GM21360 (cell line): ENCODE results near the gene TMEM219.
"Not testable (repeated sequence)": the region's sequence is repeated elsewhere in the genome, so short reads cannot be mapped to it uniquely, and the experiment has no call there.

ENCODE experiments used
- ATAC-seq: cut with Tn5 transposase; IDR thresholded peaks from one replicate; pipeline ENCODE4 v1.9.1; 2021; ENCODE audit warnings: mild to moderate bottlenecking, moderate library complexity; ENCODE audit not compliant: unreplicated experiment

The TMEM219 gene

GRCh38 chr16:29961479-29962343 lies at the start of gene TMEM219:
Gene TMEM219, plus strand, starts transcription at chr16:29962079. Its CDS starts 1,065 bp downstream, at chr16:29963144.
- ATAC-seq: peak; percentile 89

GRCh38 chr16:29912087-29912486 lies 49.8 kb upstream of the TMEM219 start:
- no peak for ATAC-seq

- no peak for ATAC-seq
Measured at GRCh38 chr16:29913514-29913913, 48.4 kb upstream of the TMEM219 start.

GRCh38 chr16:29915590-29916247 lies 46.2 kb upstream of the TMEM219 start:
- ATAC-seq: no peak

- no peak for ATAC-seq
Measured at GRCh38 chr16:29916979-29917378, 44.9 kb upstream of the TMEM219 start.

GRCh38 chr16:29920288-29921033 lies 41.4 kb upstream of the TMEM219 start:
- ATAC-seq: no peak

- ATAC-seq: no peak
Measured at GRCh38 chr16:29921034-29921385, 40.9 kb upstream of the TMEM219 start.

- no peak for ATAC-seq
Measured at GRCh38 chr16:29922326-29922725, 39.6 kb upstream of the TMEM219 start.

GRCh38 chr16:29922986-29923501 lies 38.8 kb upstream of the TMEM219 start:
- ATAC-seq: no peak

GRCh38 chr16:29925105-29925756 lies 36.6 kb upstream of the TMEM219 start:
- ATAC-seq: no peak

GRCh38 chr16:29925781-29926710 lies 35.8 kb upstream of the TMEM219 start, which contains the start of gene KCTD13:
Gene KCTD13, minus strand, starts transcription at chr16:29926226. Its CDS starts 193 bp downstream, at chr16:29926033.
- peak; percentile 83 for ATAC-seq

GRCh38 chr16:29926711-29927052 lies 35.2 kb upstream of the TMEM219 start:
- ATAC-seq: no peak

- no peak for ATAC-seq
Measured at GRCh38 chr16:29927070-29927905, 34.6 kb upstream of the TMEM219 start.

GRCh38 chr16:29931750-29932149 lies 30.1 kb upstream of the TMEM219 start:
- not testable (repeated sequence) for ATAC-seq

- no peak for ATAC-seq
Measured at GRCh38 chr16:29940656-29941055, 21.2 kb upstream of the TMEM219 start.

GRCh38 chr16:29943846-29944799 lies 17.8 kb upstream of the TMEM219 start:
- no peak for ATAC-seq

- no peak for ATAC-seq
Measured at GRCh38 chr16:29947897-29948296, 14.0 kb upstream of the TMEM219 start.
